NCI-H510A (cell line): Measurements from ENCODE around the gene SPATS2.

Experiments
- DNase-seq: peaks from one replicate; lab custom pipeline; 2025; lab: John Stamatoyannopoulos, UW

Gene SPATS2

DNA sequence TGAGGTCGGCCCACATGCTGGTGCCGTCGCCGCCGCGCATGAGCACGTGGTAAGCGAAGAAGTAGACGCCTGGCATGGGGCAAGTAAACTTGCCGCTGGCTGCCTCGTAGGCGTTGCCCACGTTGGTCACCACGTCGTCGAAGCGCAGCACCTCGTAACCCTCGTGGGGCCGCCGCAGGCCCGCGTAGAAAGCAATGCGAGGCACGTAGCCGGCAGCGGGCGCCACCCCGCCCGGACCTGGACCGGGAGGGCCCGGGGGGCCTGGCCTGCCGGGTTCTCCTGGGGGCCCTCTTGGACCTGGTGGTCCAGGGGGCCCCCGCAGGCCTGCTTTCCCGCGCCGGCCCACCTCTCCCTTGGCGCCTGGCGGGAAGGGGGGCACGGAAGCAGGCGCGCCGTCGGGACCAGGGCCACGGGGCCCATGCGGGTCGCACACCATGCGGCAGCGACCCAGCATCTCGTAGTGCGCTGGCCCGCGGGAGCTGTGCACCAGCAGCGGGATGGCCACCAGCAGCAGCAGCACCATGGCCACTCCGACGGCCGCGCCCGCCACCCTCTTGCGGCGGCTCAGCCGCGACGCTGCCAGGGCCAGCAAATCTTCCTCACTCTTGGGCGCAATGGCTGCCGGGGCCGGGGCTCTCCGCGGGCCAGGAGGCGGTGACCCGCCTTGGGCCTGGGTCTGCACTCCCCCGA is 31.2 kb upstream of the SPATS2 start:
- DNase-seq: no peak

DNA sequence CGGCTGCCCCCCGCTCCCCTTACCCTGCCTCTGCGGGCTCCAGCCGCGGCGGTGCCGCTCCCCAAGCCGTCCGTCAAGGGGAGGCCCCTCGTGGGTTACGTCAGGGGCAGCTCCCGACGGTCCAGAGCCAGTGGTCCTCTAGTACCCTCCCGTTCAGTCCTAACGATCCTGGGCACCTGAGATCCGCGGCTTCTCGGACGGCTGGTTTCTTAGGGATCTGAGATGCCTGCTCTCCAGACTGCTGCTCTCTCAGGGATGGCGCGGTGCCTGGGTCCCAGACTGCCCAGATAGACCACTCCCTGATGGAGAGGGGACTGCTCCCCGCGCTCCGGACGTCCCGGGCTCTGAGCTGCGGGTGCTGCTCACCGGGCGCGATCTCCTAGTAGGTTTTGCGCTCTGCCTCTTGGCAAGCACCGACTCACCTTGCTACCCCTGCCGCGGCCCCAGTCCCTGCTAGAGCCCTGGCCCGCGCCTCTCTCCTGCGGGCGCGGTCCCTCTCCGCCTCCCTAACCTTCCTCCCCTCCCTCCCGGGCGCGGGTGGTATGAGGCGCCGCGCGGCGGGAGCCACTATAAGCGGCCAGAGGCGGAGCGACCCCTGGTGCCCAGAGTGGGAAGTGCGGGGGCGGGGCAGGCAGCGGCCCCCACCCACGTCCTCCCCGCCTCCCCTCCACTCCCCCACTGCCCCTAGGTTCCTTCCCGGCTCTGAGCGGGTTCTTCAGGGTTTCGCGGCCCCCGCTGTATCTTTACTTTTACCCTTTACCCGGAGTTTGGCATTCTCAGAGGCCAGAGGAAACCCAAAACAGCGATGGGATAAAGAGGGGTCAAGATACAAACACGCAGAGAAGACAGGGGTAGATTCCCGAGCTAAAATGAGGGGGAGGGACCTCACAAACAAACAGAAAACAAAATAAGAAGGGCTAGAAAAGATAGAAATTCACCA is 30.3 kb upstream of the SPATS2 start, which contains the start of gene C1QL4:
Gene C1QL4, minus strand, starts transcription at position 544 of the 940 bp plus-strand sequence. CDS start 711 bp downstream, outside the sequence.
- DNase-seq: peak; percentile 66

DNA sequence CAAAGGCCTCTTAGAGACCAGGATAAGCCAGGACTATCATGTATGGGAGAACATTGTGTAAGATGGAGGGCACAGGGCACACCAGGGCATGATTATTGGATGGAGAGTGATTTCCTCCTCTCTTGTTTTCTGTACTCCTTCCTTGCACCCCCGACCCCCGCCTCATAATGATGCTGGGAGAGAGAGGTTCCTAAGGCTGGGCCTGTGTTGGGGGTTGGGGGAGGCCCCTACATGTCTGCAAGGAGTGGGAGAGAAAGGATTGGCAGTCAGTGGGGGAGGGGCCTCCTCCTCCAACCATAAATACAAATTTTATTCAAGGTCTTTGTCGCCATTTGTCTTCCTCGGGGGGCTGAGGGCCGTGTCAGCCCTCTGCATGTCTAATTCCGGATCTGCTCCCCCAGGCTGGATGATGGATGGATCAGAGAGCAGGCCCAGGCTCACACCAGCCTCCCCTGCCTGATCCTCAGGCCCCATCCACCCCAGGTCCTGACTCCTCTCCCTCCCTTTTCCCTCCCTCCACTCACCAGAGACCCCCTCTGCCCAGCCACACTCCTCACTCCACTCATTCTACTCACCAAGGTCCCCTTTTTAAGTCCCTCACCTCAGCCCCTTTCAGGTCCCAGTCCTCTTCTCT is 28.3 kb upstream of the SPATS2 start:
- DNase-seq: no peak

DNA sequence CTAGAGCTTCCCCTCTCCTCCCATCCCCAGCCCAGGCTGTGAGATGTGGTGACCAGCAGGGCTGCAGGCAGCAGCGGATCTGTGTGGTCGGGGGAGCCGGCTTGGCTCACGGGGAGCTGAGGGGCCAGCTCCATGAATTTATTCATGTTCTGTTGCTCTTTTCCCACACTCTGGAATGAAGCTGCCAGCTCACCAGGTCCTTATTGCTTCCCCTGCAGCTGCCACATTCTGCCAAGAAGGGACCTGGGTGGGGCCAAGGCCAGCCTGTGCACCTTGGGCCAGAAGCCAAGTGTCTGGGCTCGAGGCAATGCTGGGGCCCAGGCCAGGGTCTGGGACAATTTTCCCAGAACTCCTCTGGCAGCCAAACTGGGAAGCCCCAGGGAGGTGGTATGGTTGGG is 27.8 kb upstream of the SPATS2 start:
- DNase-seq: no peak

DNA sequence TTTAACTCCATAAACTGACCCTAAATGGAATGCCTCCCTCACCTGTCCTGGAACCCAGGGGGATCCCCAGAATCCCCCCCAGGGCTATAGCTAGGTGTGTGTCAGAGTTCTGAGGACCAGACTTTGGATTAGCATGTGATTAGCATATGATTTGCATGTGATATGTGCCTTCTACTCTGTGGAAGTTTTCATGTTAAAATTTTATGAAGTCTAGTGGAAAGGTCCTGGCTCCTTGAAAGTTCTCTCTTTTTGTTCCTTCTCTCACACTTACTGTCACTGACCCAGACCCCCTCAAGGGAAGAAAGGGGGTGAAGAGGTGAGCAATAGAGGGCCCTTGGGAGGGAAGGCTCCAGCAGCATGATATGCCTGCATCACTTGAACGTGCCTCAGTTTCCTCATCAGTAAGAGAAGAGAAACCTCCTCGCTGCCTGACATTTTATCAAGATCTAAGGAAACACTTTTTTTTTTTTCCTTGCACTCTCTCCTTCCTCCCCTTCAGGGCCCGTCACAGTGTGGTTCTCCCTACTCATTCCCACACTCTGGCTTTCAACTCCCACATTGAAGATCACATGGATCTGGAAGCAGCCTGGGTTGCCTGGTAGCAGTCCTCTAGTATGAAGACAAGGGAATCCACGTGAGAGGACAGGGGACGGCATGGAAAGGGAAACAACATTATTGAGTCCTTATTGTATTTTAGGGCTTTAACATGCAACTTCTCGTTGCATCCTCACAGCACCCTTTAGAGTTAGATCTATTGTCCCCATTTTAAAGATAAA is 27.0 kb upstream of the SPATS2 start:
- no peak for DNase-seq

- DNase-seq: no peak
Measured at GRCh38 chr12:49340971-49341776, 26.1 kb upstream of the SPATS2 start.

GRCh38 chr12:49341777-49342065 is 25.5 kb upstream of the SPATS2 start:
- DNase-seq: no peak

DNA sequence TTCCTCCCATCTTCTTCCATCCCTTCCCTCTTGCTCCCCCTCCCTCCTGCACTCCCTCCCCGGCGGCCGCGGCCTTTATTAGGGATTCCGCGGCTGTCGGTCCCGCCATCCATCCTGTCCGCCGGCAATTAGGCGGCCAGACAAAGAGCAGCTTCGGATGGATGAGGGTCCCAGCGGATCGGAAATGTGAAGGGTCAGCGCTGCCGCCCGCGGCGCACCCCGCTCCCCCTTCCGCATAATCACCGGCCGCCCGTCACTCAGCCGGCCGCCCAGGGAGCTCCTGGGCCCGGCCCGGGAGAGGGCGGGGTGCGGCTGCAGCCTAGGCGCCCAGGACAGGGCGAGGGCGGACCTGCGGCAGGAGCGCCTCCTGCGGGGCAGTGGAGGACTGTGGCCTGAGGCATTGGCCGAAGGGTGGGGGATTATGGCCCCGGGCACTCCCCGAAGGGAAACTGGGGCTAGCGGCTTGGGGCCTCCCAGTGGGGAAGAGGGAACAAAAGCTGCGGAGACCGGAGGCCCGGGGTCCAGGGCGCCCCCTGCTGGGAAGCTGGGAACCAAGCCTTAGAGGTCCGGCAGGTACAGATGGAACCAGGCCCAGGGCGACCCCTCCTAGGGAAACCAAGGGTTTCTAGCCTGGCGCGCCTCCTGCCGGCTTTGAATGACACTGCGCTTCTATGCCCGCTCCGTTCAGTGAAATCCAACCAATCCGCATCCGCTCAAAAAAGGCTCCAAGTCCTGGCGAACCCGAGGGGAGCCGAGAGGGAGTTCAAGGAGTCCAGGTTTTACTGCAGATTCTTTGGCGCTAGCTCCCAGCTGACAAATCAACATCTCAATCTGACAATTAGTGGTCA is 25.0 kb upstream of the SPATS2 start:
- DNase-seq: peak; percentile 72

GRCh38 chr12:49342914-49343731 is 24.1 kb upstream of the SPATS2 start:
- no peak for DNase-seq

DNA sequence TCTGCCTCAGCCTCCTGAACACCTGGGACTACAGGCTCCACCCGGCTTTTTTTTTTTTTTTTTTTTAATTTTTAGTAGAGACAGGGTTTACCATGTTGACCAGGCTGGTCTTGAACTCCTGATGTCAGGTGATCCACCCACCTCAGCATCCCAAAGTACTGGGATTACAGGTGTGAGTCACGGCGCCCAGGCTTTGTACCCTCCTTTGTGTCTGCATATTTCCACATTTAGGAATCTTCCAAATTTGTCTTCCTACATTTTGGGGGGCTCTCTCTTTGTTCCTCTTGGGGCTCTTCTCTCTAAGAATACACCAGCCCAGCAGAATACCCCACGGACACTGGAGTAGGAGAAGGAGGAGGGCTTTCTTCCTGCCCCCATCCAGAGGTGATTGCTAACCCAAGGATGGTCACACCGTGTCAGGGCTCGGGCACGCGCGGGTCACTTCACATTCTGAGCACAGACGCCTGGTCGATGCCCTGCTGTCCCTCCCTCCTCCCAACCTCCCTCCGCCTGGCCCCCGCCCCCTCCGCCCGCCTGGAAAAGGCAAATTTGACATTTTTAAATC is 22.7 kb upstream of the SPATS2 start:
- DNase-seq: no peak

GRCh38 chr12:49345051-49345824 is 22.0 kb upstream of the SPATS2 start:
- peak; percentile 32 for DNase-seq

DNA sequence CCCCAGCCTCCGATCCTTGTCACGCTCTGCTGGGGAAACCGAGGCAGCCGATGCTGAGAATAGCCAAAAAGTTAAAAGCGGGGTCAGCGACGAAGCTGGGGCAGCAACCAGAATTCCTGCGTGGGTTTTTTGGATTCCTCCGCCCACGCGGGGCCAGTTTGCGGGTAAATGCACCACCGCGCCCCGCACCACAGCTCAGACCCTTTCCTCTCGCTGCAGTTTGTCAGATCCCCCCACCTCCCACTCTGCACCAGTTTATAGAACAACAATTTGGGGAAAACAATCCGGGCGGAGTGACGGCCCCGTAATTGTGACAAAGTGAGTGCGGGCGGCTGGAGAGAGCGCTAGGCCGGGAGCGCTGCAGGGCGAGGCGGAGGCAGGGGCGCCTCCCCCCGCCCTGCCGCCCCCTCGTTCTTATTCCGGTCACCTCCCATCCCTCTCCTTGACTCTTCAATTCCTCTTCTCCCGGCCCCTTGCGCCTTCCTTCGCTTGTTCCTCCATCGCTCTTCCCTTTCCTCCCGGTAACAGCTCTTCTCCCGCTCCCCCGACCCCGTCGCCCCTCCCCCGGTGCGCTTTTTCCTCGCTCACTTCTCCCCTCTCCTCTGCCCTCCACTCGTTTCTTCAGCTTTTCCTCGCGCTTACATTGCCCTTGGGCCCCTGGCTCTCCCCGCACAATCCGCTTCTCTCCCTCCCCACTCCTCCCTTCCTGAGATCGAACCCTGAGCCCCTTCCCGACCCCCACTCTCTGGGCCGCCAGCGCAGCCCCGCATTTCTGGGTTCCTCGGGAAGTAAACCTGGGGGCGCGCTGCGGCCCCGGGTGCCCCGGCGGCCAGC is 21.2 kb upstream of the SPATS2 start:
- DNase-seq: no peak

- peak; percentile 25 for DNase-seq
Measured at GRCh38 chr12:49346659-49347310, 20.5 kb upstream of the SPATS2 start, which contains the start of gene DNAJC22. DNAJC22 (plus strand) TSS chr12:49346888; CDS start chr12:49348873, 1,985 bp downstream.

- DNase-seq: peak; percentile 77
Measured at GRCh38 chr12:49347311-49348193, 19.7 kb upstream of the SPATS2 start.

- DNase-seq: no peak
Measured at GRCh38 chr12:49348781-49349180, 18.5 kb upstream of the SPATS2 start.

DNA sequence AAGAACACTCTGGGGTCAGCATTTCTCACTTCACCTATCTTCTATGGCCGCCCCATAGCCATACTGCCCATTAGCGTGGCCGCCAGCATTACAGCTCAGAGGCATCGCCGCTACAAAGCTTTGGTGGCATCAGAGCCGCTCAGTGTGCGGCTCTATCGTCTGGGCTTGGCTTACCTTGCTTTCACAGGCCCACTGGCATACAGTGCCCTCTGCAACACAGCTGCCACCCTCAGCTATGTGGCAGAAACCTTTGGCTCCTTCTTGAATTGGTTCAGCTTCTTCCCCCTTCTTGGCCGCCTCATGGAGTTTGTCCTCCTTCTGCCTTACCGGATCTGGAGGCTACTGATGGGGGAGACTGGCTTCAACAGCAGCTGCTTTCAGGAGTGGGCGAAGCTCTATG is 18.0 kb upstream of the SPATS2 start:
- no peak for DNase-seq
